WTC11 (cell line): ENCODE results near the gene PRCC.

Source experiments
- AR ChIP-seq: fragments of 250-450 bp; sonication (Bioruptor Pico); IDR thresholded peaks from 2 replicates; pipeline ENCODE4 v1.9.0; 2021; ENCODE audit warnings: mild to moderate bottlenecking
- CREB1 ChIP-seq: sonication (generic); formaldehyde crosslinking; IDR thresholded peaks from 2 replicates; pipeline ENCODE4 v1.8.0; 2023; ENCODE audit warnings: mild to moderate bottlenecking, missing genetic modification reagents
- CTCF ChIP-seq: fragments of 200-600 bp; IDR thresholded peaks from 2 replicates; pipeline ENCODE4 v1.8.0; 2022; ENCODE audit warnings: antibody characterized with exemption
- MYBL2 ChIP-seq: sonication (generic); formaldehyde crosslinking; IDR thresholded peaks from 2 replicates; pipeline ENCODE4 v1.8.1; 2023; ENCODE audit warnings: mild to moderate bottlenecking, moderate library complexity, missing genetic modification reagents
- NFE2L1 ChIP-seq: sonication (generic); formaldehyde crosslinking; IDR thresholded peaks from 2 replicates; pipeline ENCODE4 v1.8.1; 2023; ENCODE audit warnings: missing genetic modification reagents
- PRDM15 ChIP-seq: sonication (generic); formaldehyde crosslinking; IDR thresholded peaks from 2 replicates; pipeline ENCODE4 v1.8.0; 2022; ENCODE audit warnings: missing genetic modification reagents
- RELA ChIP-seq: sonication (generic); formaldehyde crosslinking; IDR thresholded peaks from 2 replicates; pipeline ENCODE4 v1.8.1; 2022; ENCODE audit warnings: missing genetic modification reagents, mild to moderate bottlenecking, borderline replicate concordance
- SMAD3 ChIP-seq: sonication (generic); formaldehyde crosslinking; IDR thresholded peaks from 2 replicates; pipeline ENCODE4 v1.8.0; 2022; ENCODE audit warnings: missing genetic modification reagents, mild to moderate bottlenecking, borderline replicate concordance
- TP53 ChIP-seq: sonication (generic); formaldehyde crosslinking; IDR thresholded peaks from 2 replicates; pipeline ENCODE4 v1.8.1; 2023; ENCODE audit warnings: mild to moderate bottlenecking, missing genetic modification reagents
- TF ChIP-seq, protein P1 (sequence below): sonication (generic); formaldehyde crosslinking; conservative IDR thresholded peaks from 2 replicates; pipeline ENCODE4 v1.8.1; 2022; ENCODE audit warnings: mild to moderate bottlenecking, missing genetic modification reagents
- TF ChIP-seq, protein P2 (sequence below): sonication (generic); formaldehyde crosslinking; IDR thresholded peaks from 2 replicates; pipeline ENCODE4 v1.8.0; 2022; ENCODE audit warnings: mild to moderate bottlenecking, missing genetic modification reagents
- TF ChIP-seq, protein P3 (sequence below): sonication (generic); formaldehyde crosslinking; IDR thresholded peaks from 2 replicates; pipeline ENCODE4 v1.8.0; 2023; ENCODE audit warnings: missing genetic modification reagents, mild to moderate bottlenecking, borderline replicate concordance
- TF ChIP-seq, protein P4 (sequence below): sonication (generic); formaldehyde crosslinking; IDR thresholded peaks from 2 replicates; pipeline ENCODE4 v1.8.0; 2022; ENCODE audit warnings: mild to moderate bottlenecking, missing genetic modification reagents

DNA sequence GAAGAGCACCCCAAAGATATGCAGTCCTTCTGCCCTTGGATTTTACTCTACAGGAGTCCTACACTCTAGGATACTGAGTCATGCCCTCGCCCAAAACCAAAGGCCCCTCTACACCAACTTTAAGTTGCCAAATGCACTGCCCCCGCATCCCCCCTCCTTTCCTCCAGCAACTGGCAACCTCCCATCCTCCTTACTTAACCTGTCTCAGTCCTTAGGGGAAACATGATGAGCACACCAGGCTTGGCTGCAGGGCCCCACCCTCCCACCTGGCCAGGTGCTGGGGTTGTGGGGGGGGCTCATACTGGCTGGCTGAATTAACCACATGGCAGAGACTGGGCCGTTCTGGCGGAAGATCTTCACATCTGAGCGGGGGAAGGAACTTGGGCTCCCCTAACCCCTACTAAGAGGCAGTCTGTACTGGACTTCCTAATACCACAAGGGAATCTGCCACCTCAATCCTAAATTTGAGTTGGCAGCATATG is 17.1 kb upstream of the PRCC start:
- TF ChIP-seq, protein P1, sequence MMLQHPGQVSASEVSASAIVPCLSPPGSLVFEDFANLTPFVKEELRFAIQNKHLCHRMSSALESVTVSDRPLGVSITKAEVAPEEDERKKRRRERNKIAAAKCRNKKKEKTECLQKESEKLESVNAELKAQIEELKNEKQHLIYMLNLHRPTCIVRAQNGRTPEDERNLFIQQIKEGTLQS (CRISPR knock-in tag) = no peak
- TF ChIP-seq CTCF = no peak
- no peak for TF ChIP-seq NFE2L1 (CRISPR knock-in tag)
- TF ChIP-seq MYBL2 (CRISPR knock-in tag) = no peak
- TF ChIP-seq, protein P2, sequence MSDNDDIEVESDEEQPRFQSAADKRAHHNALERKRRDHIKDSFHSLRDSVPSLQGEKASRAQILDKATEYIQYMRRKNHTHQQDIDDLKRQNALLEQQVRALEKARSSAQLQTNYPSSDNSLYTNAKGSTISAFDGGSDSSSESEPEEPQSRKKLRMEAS (CRISPR knock-in tag) = no peak
- TF ChIP-seq TP53 (CRISPR knock-in tag) = no peak
- TF ChIP-seq PRDM15 (CRISPR knock-in tag) = no peak
- no peak for TF ChIP-seq SMAD3
- TF ChIP-seq CREB1 (CRISPR knock-in tag) = no peak
- TF ChIP-seq, protein P3, sequence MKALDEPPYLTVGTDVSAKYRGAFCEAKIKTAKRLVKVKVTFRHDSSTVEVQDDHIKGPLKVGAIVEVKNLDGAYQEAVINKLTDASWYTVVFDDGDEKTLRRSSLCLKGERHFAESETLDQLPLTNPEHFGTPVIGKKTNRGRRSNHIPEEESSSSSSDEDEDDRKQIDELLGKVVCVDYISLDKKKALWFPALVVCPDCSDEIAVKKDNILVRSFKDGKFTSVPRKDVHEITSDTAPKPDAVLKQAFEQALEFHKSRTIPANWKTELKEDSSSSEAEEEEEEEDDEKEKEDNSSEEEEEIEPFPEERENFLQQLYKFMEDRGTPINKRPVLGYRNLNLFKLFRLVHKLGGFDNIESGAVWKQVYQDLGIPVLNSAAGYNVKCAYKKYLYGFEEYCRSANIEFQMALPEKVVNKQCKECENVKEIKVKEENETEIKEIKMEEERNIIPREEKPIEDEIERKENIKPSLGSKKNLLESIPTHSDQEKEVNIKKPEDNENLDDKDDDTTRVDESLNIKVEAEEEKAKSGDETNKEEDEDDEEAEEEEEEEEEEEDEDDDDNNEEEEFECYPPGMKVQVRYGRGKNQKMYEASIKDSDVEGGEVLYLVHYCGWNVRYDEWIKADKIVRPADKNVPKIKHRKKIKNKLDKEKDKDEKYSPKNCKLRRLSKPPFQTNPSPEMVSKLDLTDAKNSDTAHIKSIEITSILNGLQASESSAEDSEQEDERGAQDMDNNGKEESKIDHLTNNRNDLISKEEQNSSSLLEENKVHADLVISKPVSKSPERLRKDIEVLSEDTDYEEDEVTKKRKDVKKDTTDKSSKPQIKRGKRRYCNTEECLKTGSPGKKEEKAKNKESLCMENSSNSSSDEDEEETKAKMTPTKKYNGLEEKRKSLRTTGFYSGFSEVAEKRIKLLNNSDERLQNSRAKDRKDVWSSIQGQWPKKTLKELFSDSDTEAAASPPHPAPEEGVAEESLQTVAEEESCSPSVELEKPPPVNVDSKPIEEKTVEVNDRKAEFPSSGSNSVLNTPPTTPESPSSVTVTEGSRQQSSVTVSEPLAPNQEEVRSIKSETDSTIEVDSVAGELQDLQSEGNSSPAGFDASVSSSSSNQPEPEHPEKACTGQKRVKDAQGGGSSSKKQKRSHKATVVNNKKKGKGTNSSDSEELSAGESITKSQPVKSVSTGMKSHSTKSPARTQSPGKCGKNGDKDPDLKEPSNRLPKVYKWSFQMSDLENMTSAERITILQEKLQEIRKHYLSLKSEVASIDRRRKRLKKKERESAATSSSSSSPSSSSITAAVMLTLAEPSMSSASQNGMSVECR = no peak
- no peak for TF ChIP-seq AR
- TF ChIP-seq, protein P4, sequence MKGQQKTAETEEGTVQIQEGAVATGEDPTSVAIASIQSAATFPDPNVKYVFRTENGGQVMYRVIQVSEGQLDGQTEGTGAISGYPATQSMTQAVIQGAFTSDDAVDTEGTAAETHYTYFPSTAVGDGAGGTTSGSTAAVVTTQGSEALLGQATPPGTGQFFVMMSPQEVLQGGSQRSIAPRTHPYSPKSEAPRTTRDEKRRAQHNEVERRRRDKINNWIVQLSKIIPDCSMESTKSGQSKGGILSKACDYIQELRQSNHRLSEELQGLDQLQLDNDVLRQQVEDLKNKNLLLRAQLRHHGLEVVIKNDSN (CRISPR knock-in tag) = no peak
- TF ChIP-seq RELA (CRISPR knock-in tag) = no peak
